K562 (cell line): Measurements from ENCODE around the gene ZNF711. TPM values are rescaled to one million over a fixed set of nuclear protein-coding genes. Genes with fewer than 3 reads are reported as not detected.

ENCODE experiments used
- ARID3A ChIP-seq: IDR thresholded peaks from 2 replicates; pipeline ENCODE4 v1.6.1; 2012; ENCODE audit warnings: low read depth, low read length, improper control_type of control experiment, borderline replicate concordance
- ARID3B ChIP-seq: fragments of 250-450 bp; sonication (Bioruptor Pico); IDR thresholded peaks from 2 replicates; pipeline ENCODE4 v1.4.0; 2020; ENCODE audit warnings: borderline replicate concordance
- CBX3 ChIP-seq, 2 experiments: IDR thresholded peaks; 1 replicate in 1 of 2; 2 replicates in 1 of 2; pipeline ENCODE4 v1.6.1; 2012; ENCODE audit warnings: inconsistent platforms in 2 of 2, low read length in 2 of 2, borderline replicate concordance in 1 of 2, control low read depth in 1 of 2
- CBX8 ChIP-seq: fragments of 200-600 bp; sonication (generic); IDR thresholded peaks from 2 replicates; pipeline ENCODE4 v1.6.1; 2012; ENCODE audit warnings: borderline replicate concordance, mixed run types, low read depth, mild to moderate bottlenecking, moderate library complexity, mixed read lengths, low read length, control low read depth, inconsistent platforms; ENCODE audit not compliant: poor library complexity, severe bottlenecking; ENCODE audit errors: extremely low read depth
- ETV6 ChIP-seq, 3 experiments: fragments of 150-350 bp in 1 of 3; sonication (generic) in 1 of 3; formaldehyde crosslinking in 1 of 3; IDR thresholded peaks; 2 replicates each; pipeline versions ENCODE4 v1.6.1 to v1.8.0; 2014 to 2022; ENCODE audit warnings: borderline replicate concordance in 2 of 3, low read depth in 2 of 3, antibody characterized with exemption in 1 of 3, low read length in 1 of 3, mild to moderate bottlenecking in 1 of 3, missing genetic modification reagents in 1 of 3
- NR2C2 ChIP-seq, 2 experiments: fragments of 200-800 bp in 1 of 2; sonication (Bioruptor generic) in 1 of 2; sonication (generic) in 1 of 2; formaldehyde crosslinking in 1 of 2; IDR thresholded peaks; 2 replicates each; pipeline versions ENCODE4 v1.6.1 to v1.8.0; 2016 to 2022; ENCODE audit warnings: mild to moderate bottlenecking in 1 of 2, missing compliant biosample characterization in 1 of 2, missing genetic modification characterization in 1 of 2, missing genetic modification reagents in 1 of 2
- PHF21A ChIP-seq: fragments of 450-650 bp; IDR thresholded peaks from 2 replicates; pipeline ENCODE4 v1.6.1; 2017; ENCODE audit warnings: low read depth, borderline replicate concordance
- POLR3A ChIP-seq: IDR thresholded peaks from 2 replicates; pipeline ENCODE4 v1.6.1; 2011; ENCODE audit warnings: borderline replicate concordance, mild to moderate bottlenecking, moderate library complexity; ENCODE audit not compliant: insufficient read length, insufficient read depth; ENCODE audit errors: extremely low read depth
- RBM15 ChIP-seq: fragments of 200-400 bp; formaldehyde crosslinking; IDR thresholded peaks from 2 replicates; pipeline ENCODE4 v1.6.1; 2018; ENCODE audit warnings: mild to moderate bottlenecking, low read length, moderate library complexity; ENCODE audit not compliant: insufficient read depth
- SRSF9 ChIP-seq: fragments of 200-400 bp; formaldehyde crosslinking; IDR thresholded peaks from 2 replicates; pipeline ENCODE4 v1.6.1; 2017; ENCODE audit warnings: low read depth, low read length, borderline replicate concordance
- TAF1 ChIP-seq: IDR thresholded peaks from 2 replicates; pipeline ENCODE4 v1.6.1; 2011; ENCODE audit warnings: mild to moderate bottlenecking, low read length, moderate library complexity; ENCODE audit not compliant: insufficient read depth, control insufficient read depth, severe bottlenecking; ENCODE audit errors: extremely low read depth
- TEAD4 ChIP-seq, 2 experiments: sonication (generic) in 1 of 2; formaldehyde crosslinking in 1 of 2; IDR thresholded peaks; 2 replicates each; pipeline versions ENCODE4 v1.6.1 to v1.8.0; 2012 to 2022; ENCODE audit warnings: borderline replicate concordance in 1 of 2, inconsistent platforms in 1 of 2, low read length in 1 of 2, mild to moderate bottlenecking in 1 of 2, missing genetic modification reagents in 1 of 2
- ZBTB17 ChIP-seq: fragments of 450-650 bp; formaldehyde crosslinking; IDR thresholded peaks from 2 replicates; pipeline ENCODE4 v1.4.0; 2020; ENCODE audit warnings: mild to moderate bottlenecking
- ZBTB33 ChIP-seq: sonication (generic); formaldehyde crosslinking; IDR thresholded peaks from 2 replicates; pipeline ENCODE4 v1.8.1; 2023; ENCODE audit warnings: mild to moderate bottlenecking, missing genetic modification reagents
- ZNF197 ChIP-seq: fragments of 200-800 bp; sonication (Bioruptor generic); IDR thresholded peaks from 2 replicates; pipeline ENCODE4 v1.6.1; 2016; ENCODE audit warnings: low read depth, missing genetic modification characterization, missing compliant biosample characterization
- ZNF316 ChIP-seq: fragments of 450-650 bp; IDR thresholded peaks from 2 replicates; pipeline ENCODE4 v1.6.1; 2016
- ZNF347 ChIP-seq: fragments of 450-650 bp; formaldehyde crosslinking; IDR thresholded peaks from 2 replicates; pipeline ENCODE4 v1.4.0; 2020; ENCODE audit warnings: low read depth, mild to moderate bottlenecking, moderate library complexity
- ZNF76 ChIP-seq: fragments of 250-450 bp; sonication (Bioruptor Pico); IDR thresholded peaks from 2 replicates; pipeline ENCODE4 v1.4.0; 2020; ENCODE audit warnings: mild to moderate bottlenecking, moderate library complexity, borderline replicate concordance
- polyA plus RNA-seq, 8 experiments: library from polyadenylated mRNA; depleted of rRNA in 4 of 8; stranded (reverse) in 5 of 8; unstranded in 3 of 8; fragments of >200 nt; fragmentation: Nextera tagmentation in 2 of 8; fragmentation: Illumina TruSeq in 1 of 8; extraction: Ambion mirVana in 2 of 8; extraction: Trizol in 1 of 8; gene quantifications; 2 replicates each; pipeline versions ENCODE4 v1.2.1 to v1.2.3, GENCODE V29; 2011 to 2014; ENCODE audit warnings: inconsistent platforms in 1 of 8, missing spikeins in 1 of 8
- total RNA-seq, 7 experiments: library from RNA; depleted of rRNA in 6 of 7; stranded (reverse); fragments of >200 nt in 6 of 7; fragmentation: Illumina TruSeq in 2 of 7; extraction: Trizol in 2 of 7; gene quantifications; 2 replicates each; pipeline versions ENCODE4 v1.2.1 to v1.2.3, GENCODE V29; 2011 to 2021; ENCODE audit warnings: low replicate concordance in 1 of 7
- TF ChIP-seq, protein P1 (sequence below): sonication (generic); formaldehyde crosslinking; IDR thresholded peaks from 2 replicates; pipeline ENCODE4 v1.9.0; 2022; ENCODE audit warnings: mild to moderate bottlenecking, missing genetic modification reagents

The ZNF711 gene
- total and polyA plus RNA-seq, 9 of the 15 experiments (the other 6 are each of a cell fraction or from before 2014, with no cell fraction given): 1.9 to 6.7 (median 5.2) TPM

- no peak for TF ChIP-seq ZBTB33 (CRISPR knock-in tag)
- no peak for TF ChIP-seq ZNF347 (CRISPR knock-in tag)
- no peak for TF ChIP-seq ZNF197 (CRISPR knock-in tag)
- TF ChIP-seq POLR3A: no peak
- TF ChIP-seq NR2C2 (CRISPR knock-in tag; IDR thresholded peaks at IDR 0.05): no peak
- no peak for TF ChIP-seq NR2C2 (tag; IDR thresholded peaks at IDR 0.05)
- peak; percentile 45 for TF ChIP-seq ZNF316
- TF ChIP-seq ARID3B (CRISPR knock-in tag): no peak
- peak; percentile 2 for TF ChIP-seq TAF1
- TF ChIP-seq PHF21A: no peak
- no peak for TF ChIP-seq ZNF76
- TF ChIP-seq TEAD4 (IDR thresholded peaks at IDR 0.05; ENCODE audit: low read length): no peak
- no peak for TF ChIP-seq TEAD4 (CRISPR knock-in tag; IDR thresholded peaks at IDR 0.05; ENCODE audit: borderline replicate concordance)
- TF ChIP-seq, protein P1, sequence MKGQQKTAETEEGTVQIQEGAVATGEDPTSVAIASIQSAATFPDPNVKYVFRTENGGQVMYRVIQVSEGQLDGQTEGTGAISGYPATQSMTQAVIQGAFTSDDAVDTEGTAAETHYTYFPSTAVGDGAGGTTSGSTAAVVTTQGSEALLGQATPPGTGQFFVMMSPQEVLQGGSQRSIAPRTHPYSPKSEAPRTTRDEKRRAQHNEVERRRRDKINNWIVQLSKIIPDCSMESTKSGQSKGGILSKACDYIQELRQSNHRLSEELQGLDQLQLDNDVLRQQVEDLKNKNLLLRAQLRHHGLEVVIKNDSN (CRISPR knock-in tag): no peak
- TF ChIP-seq CBX8: no peak
- no peak for TF ChIP-seq ETV6 (IDR thresholded peaks at IDR 0.05; ENCODE audit: borderline replicate concordance in 1 of 2, low read depth in 2 of 2, low read length in 1 of 2)
- TF ChIP-seq ETV6 (CRISPR knock-in tag; IDR thresholded peaks at IDR 0.05; ENCODE audit: borderline replicate concordance): no peak
- TF ChIP-seq RBM15: no peak
- TF ChIP-seq CBX3 (IDR thresholded peaks at IDR 0.05; ENCODE audit: borderline replicate concordance in 1 of 2, low read length in 2 of 2): no peak
- no peak for TF ChIP-seq SRSF9
- TF ChIP-seq ARID3A: no peak
- TF ChIP-seq ZBTB17: no peak
These were observed at the start of gene ZNF711, which contains the start of gene SATL1 (continued) for GRCh38 chrX:85243761-85244449.
